Left lung (tissue), 10 donors: Measurements from ENCODE around the gene DMRTC2. TPM values are rescaled to one million over a fixed set of nuclear protein-coding genes. Genes with fewer than 3 reads are reported as not detected.
A peak's percentile ranks its signal among the peaks of the same experiment; 100 is the strongest.

Experiments
- ATAC-seq: fragments of 200-7000 bp; cut with Tn5 transposase; one replicate; pipeline ENCODE4 v1.9.1; 2020; ENCODE audit warnings: moderate library complexity
- DNase-seq, 4 donors: peaks; one replicate each; pipeline ENCODE4 v3.0.0-alpha.2; 2013 to 2020
- H3K27ac ChIP-seq, 2 donors: fragments of 200-600 bp; sonication (generic) in 1 of 2; one replicate each; pipeline versions ENCODE4 v1.5.0 to v1.8.0; 2020 to 2021
- H3K27me3 ChIP-seq, 2 donors: fragments of 200-600 bp; sonication (generic) in 1 of 2; one replicate each; pipeline versions ENCODE4 v1.5.0 to v1.8.0; 2020 to 2021
- H3K36me3 ChIP-seq, 2 donors: fragments of 200-600 bp; sonication (generic) in 1 of 2; one replicate each; pipeline versions ENCODE4 v1.5.0 to v1.8.0; 2020 to 2021
- H3K4me1 ChIP-seq, 2 donors: fragments of 200-600 bp; one replicate each; pipeline ENCODE4 v1.8.0; 2021
- H3K4me3 ChIP-seq, 2 donors: fragments of 200-600 bp; sonication (generic) in 1 of 2; one replicate each; pipeline versions ENCODE4 v1.5.0 to v1.8.0; 2020 to 2021; ENCODE audit warnings: mild to moderate bottlenecking in 1 of 2
- H3K9me3 ChIP-seq, 2 donors: fragments of 200-600 bp; sonication (generic) in 1 of 2; one replicate each; pipeline versions ENCODE4 v1.5.0 to v1.8.0; 2020 to 2021
- CTCF ChIP-seq, 2 donors: fragments of 200-600 bp; sonication (generic) in 1 of 2; IDR thresholded peaks; one replicate each; pipeline versions ENCODE4 v1.5.0 to v1.8.0; 2021; ENCODE audit warnings: antibody characterized with exemption in 2 of 2
- intact Hi-C, 2 donors: fragments of 100-400 bp; cut with DNase I; formaldehyde crosslinking; loops; one replicate each; pipeline versions ENCODE4 v1.11.2 to v1.14.2; 2022
- polyA plus RNA-seq, 6 donors: library from polyadenylated mRNA; unstranded; fragments of 120-200 nt; gene quantifications; one replicate each; pipeline ENCODE4 v1.2.1, GENCODE V29; 2013; ENCODE audit not compliant: insufficient read length in 6 of 6
- total RNA-seq, 2 donors: library from RNA; stranded (reverse); fragmentation: NEBNext Ultra II Directional; extraction: Animal tissue kit (Norgen Biotek cat#: 25700); gene quantifications; one replicate each; pipeline ENCODE4 v1.2.1, GENCODE V29; 2021
- donor health status: DM: no; HTN: yes; CAD: no.
- donor health status: DM: no; HTN: no; CAD: no.

The DMRTC2 gene
- total and polyA plus RNA-seq, 8 donors: not detected

- intact Hi-C loops: no loop called here
- peak overlapping the region in 1 of 2 donors; percentile 88 for H3K27ac ChIP-seq
Measured at GRCh38 chr19:41801792-41802211, 43.0 kb upstream of the DMRTC2 start.

GRCh38 chr19:41802770-41803169, 42.1 kb upstream of the DMRTC2 start:
- TF ChIP-seq CTCF (IDR thresholded peaks at IDR 0.05): no peak
- H3K4me1 ChIP-seq: peaks cover 0 to 71% of the 10 kb centered on the region in 2 donors
- no peak for ATAC-seq
- intact Hi-C loops: no loop called here
- DNase-seq: no peak
- H3K27me3 ChIP-seq: peaks cover 0 to 6% of the 10 kb centered on the region in 2 donors
- no peaks in the 10 kb centered on the region for H3K9me3 ChIP-seq
- no peaks in the 10 kb centered on the region for H3K36me3 ChIP-seq
- H3K27ac ChIP-seq: peak overlapping the region in 1 of 2 donors; percentile 88
- H3K4me3 ChIP-seq: no peak overlapping the region

More at GRCh38 chr19:41801792-41802211, 43.0 kb upstream of the DMRTC2 start:
- ATAC-seq (peak; percentile 65), DNase-seq (no peak)
- Histone ChIP-seq H3K36me3 (no peaks in the 10 kb centered on the region), H3K4me1 (peaks cover 0 to 80% of the 10 kb centered on the region in 2 donors), H3K4me3 (no peak overlapping the region), H3K9me3 (no peaks in the 10 kb centered on the region), H3K27me3 (peaks cover 0 to 6% of the 10 kb centered on the region in 2 donors)
- TF ChIP-seq CTCF (IDR thresholded peaks at IDR 0.05): no peak

- Histone ChIP-seq H3K36me3 (no peaks in the 10 kb centered on the region), H3K27me3 (no peaks in the 10 kb centered on the region), H3K9me3 (no peaks in the 10 kb centered on the region), H3K4me3 (no peak overlapping the region), H3K4me1 (peaks cover 0 to 71% of the 10 kb centered on the region in 2 donors), H3K27ac (peak overlapping the region in 1 of 2 donors; percentile 73)
- ATAC-seq (no peak), DNase-seq (no peak)
- intact Hi-C loops: no loop called here
- no peak for TF ChIP-seq CTCF (IDR thresholded peaks at IDR 0.05)
Measured at GRCh38 chr19:41804336-41804735, 40.5 kb upstream of the DMRTC2 start.

- intact Hi-C loops: no loop called here
- Histone ChIP-seq H3K27me3 (peaks cover 0 to 14% of the 10 kb centered on the region in 2 donors), H3K27ac (peak overlapping the region in 1 of 2 donors; percentile 95), H3K4me3 (no peak overlapping the region), H3K9me3 (no peaks in the 10 kb centered on the region), H3K4me1 (peaks cover 0 to 71% of the 10 kb centered on the region in 2 donors), H3K36me3 (no peaks in the 10 kb centered on the region)
- ATAC-seq: no peak
- TF ChIP-seq CTCF (IDR thresholded peaks at IDR 0.05): no peak
- no peak for DNase-seq
Measured at GRCh38 chr19:41807176-41807575, 37.7 kb upstream of the DMRTC2 start.

- H3K27me3 ChIP-seq: peaks cover 0 to 14% of the 10 kb centered on the region in 2 donors
- intact Hi-C loops: no loop called here
- H3K4me1 ChIP-seq: peaks cover 0 to 65% of the 10 kb centered on the region in 2 donors
- peak in 2 of 4 donors; percentile 79 to 81 for DNase-seq
- peak; percentile 77 for ATAC-seq
- peak overlapping the region in 1 of 2 donors; percentile 95 for H3K27ac ChIP-seq
- TF ChIP-seq CTCF (IDR thresholded peaks at IDR 0.05): no peak
- peak overlapping the region in 1 of 2 donors; percentile 20 for H3K4me3 ChIP-seq
- no peaks in the 10 kb centered on the region for H3K36me3 ChIP-seq
- H3K9me3 ChIP-seq: no peaks in the 10 kb centered on the region
Measured at GRCh38 chr19:41808663-41809566, 35.9 kb upstream of the DMRTC2 start.
